Activated T-helper 1 cell treated with anti-CD3 and anti-CD28 coated beads, Interleukin-12 subunit alpha, Interleukin-12 subunit beta, Interleukin-2, Interleukin-4 antibody, amounts not matched to agents 30 ng/mL and 10 ng/mL and 1 ng/mL, durations not matched to agents 14 hours and 24 hours and 36 hours (primary cell): ENCODE results near the gene HOXB6. TPM values are rescaled to one million over a fixed set of nuclear protein-coding genes. Genes with fewer than 3 reads are reported as not detected.
A peak's percentile ranks its signal among the peaks of the same experiment; 100 is the strongest.

Experiments
- DNase-seq: peaks from one replicate; pipeline ENCODE4 v3.0.0; 2021; ENCODE audit warnings: low spot score
- H3K27ac Mint-ChIP-seq: one replicate; pipeline ENCODE4 v1.8.0; 2021; ENCODE audit warnings: mild to moderate bottlenecking, mixed read lengths
- H3K27me3 Mint-ChIP-seq: one replicate; pipeline ENCODE4 v1.8.0; 2022; ENCODE audit warnings: mild to moderate bottlenecking, moderate library complexity, mixed read lengths; ENCODE audit not compliant: insufficient read depth
- H3K36me3 Mint-ChIP-seq: one replicate; pipeline ENCODE4 v1.8.0; 2021; ENCODE audit warnings: low read depth, mixed read lengths
- H3K4me1 Mint-ChIP-seq: one replicate; pipeline ENCODE4 v1.8.0; 2021; ENCODE audit warnings: low read depth, mixed read lengths
- H3K4me3 Mint-ChIP-seq: one replicate; pipeline ENCODE4 v1.8.0; 2021; ENCODE audit warnings: mild to moderate bottlenecking, moderate library complexity, mixed read lengths
- H3K9me3 Mint-ChIP-seq: one replicate; pipeline ENCODE4 v1.8.0; 2021; ENCODE audit warnings: mixed read lengths
- intact Hi-C: fragments of 100-400 bp; cut with micrococcal nuclease; formaldehyde crosslinking; loops from one replicate; pipeline ENCODE4 v1.15.1; 2024
- total RNA-seq: library from RNA; stranded (reverse); gene quantifications from 2 replicates; pipeline ENCODE4 v1.2.3, GENCODE V29; 2022

Gene HOXB6
- total RNA-seq, 1 donor from 2014 or later = 0.99 TPM

GRCh38 chr17:48561884-48562810 is 42.6 kb downstream of the HOXB6 start:
- Mint-ChIP-seq H3K27ac (no peak overlapping the region), H3K4me1 (peaks cover 7% of the 10 kb centered on the region), H3K9me3 (no peaks in the 10 kb centered on the region), H3K27me3 (peaks cover 14% of the 10 kb centered on the region), H3K4me3 (no peak overlapping the region), H3K36me3 (peaks cover 8% of the 10 kb centered on the region)
- intact Hi-C loops = no loop called here
- DNase-seq = no peak

GRCh38 chr17:48559840-48560817 is 44.7 kb downstream of the HOXB6 start:
- H3K4me1 Mint-ChIP-seq = peaks cover 16% of the 10 kb centered on the region
- H3K36me3 Mint-ChIP-seq = peaks cover 14% of the 10 kb centered on the region
- H3K27me3 Mint-ChIP-seq = peaks cover 27% of the 10 kb centered on the region
- no peaks in the 10 kb centered on the region for H3K9me3 Mint-ChIP-seq
- no peak for DNase-seq
- intact Hi-C loops = no loop called here
- no peak overlapping the region for H3K4me3 Mint-ChIP-seq
- no peak overlapping the region for H3K27ac Mint-ChIP-seq

GRCh38 chr17:48559122-48559839 is 45.5 kb downstream of the HOXB6 start:
- Mint-ChIP-seq H3K4me3 (no peak overlapping the region), H3K27ac (no peak overlapping the region), H3K36me3 (peaks cover 11% of the 10 kb centered on the region), H3K27me3 (peaks cover 27% of the 10 kb centered on the region), H3K9me3 (no peaks in the 10 kb centered on the region), H3K4me1 (peaks cover 19% of the 10 kb centered on the region)
- intact Hi-C loops = no loop called here
- no peak for DNase-seq

- no peak overlapping the region for H3K4me3 Mint-ChIP-seq
- intact Hi-C loops = no loop called here
- H3K27me3 Mint-ChIP-seq = peaks cover 27% of the 10 kb centered on the region
- no peaks in the 10 kb centered on the region for H3K9me3 Mint-ChIP-seq
- peaks cover 19% of the 10 kb centered on the region for H3K4me1 Mint-ChIP-seq
- DNase-seq = no peak
- H3K36me3 Mint-ChIP-seq = peaks cover 11% of the 10 kb centered on the region
- no peak overlapping the region for H3K27ac Mint-ChIP-seq
Measured at GRCh38 chr17:48558831-48559121, 46.0 kb downstream of the HOXB6 start.

GRCh38 chr17:48558057-48558830 is 46.5 kb downstream of the HOXB6 start:
- no peaks in the 10 kb centered on the region for H3K9me3 Mint-ChIP-seq
- H3K4me1 Mint-ChIP-seq = peaks cover 19% of the 10 kb centered on the region
- intact Hi-C loops = no loop called here
- no peak for DNase-seq
- peaks cover 27% of the 10 kb centered on the region for H3K27me3 Mint-ChIP-seq
- H3K27ac Mint-ChIP-seq = no peak overlapping the region
- H3K4me3 Mint-ChIP-seq = no peak overlapping the region
- peaks cover 11% of the 10 kb centered on the region for H3K36me3 Mint-ChIP-seq

GRCh38 chr17:48556576-48557401 is 48.0 kb downstream of the HOXB6 start:
- no peak for DNase-seq
- H3K4me3 Mint-ChIP-seq = no peak overlapping the region
- H3K36me3 Mint-ChIP-seq = peaks cover 12% of the 10 kb centered on the region
- no peak overlapping the region for H3K27ac Mint-ChIP-seq
- no peaks in the 10 kb centered on the region for H3K9me3 Mint-ChIP-seq
- H3K27me3 Mint-ChIP-seq = peaks cover 26% of the 10 kb centered on the region
- intact Hi-C loops = no loop called here
- peaks cover 23% of the 10 kb centered on the region for H3K4me1 Mint-ChIP-seq

GRCh38 chr17:48556229-48556575 is 48.6 kb downstream of the HOXB6 start:
- Mint-ChIP-seq H3K9me3 (no peaks in the 10 kb centered on the region), H3K27me3 (peaks cover 26% of the 10 kb centered on the region), H3K36me3 (peaks cover 12% of the 10 kb centered on the region), H3K4me3 (no peak overlapping the region), H3K4me1 (peaks cover 20% of the 10 kb centered on the region), H3K27ac (no peak overlapping the region)
- intact Hi-C loops = no loop called here
- no peak for DNase-seq

GRCh38 chr17:48555258-48556228 is 49.2 kb downstream of the HOXB6 start:
- intact Hi-C loops = no loop called here
- no peak for DNase-seq
- Mint-ChIP-seq H3K27ac (peak overlapping the region; percentile 68), H3K4me1 (peaks cover 17% of the 10 kb centered on the region), H3K9me3 (no peaks in the 10 kb centered on the region), H3K27me3 (peaks cover 26% of the 10 kb centered on the region), H3K4me3 (peak overlapping the region; percentile 77), H3K36me3 (peaks cover 11% of the 10 kb centered on the region)

- no peak overlapping the region for H3K27ac Mint-ChIP-seq
- no peaks in the 10 kb centered on the region for H3K9me3 Mint-ChIP-seq
- H3K27me3 Mint-ChIP-seq = peaks cover 26% of the 10 kb centered on the region
- intact Hi-C loops = no loop called here
- peaks cover 23% of the 10 kb centered on the region for H3K4me1 Mint-ChIP-seq
- H3K4me3 Mint-ChIP-seq = peak overlapping the region; percentile 77
- DNase-seq = no peak
- H3K36me3 Mint-ChIP-seq = peaks cover 15% of the 10 kb centered on the region
Measured at GRCh38 chr17:48554412-48555257, 50.2 kb downstream of the HOXB6 start.

- Mint-ChIP-seq H3K4me3 (no peak overlapping the region), H3K27me3 (peaks cover 26% of the 10 kb centered on the region), H3K4me1 (peaks cover 23% of the 10 kb centered on the region), H3K27ac (no peak overlapping the region), H3K36me3 (peaks cover 16% of the 10 kb centered on the region), H3K9me3 (no peaks in the 10 kb centered on the region)
- DNase-seq = no peak
- intact Hi-C loops = no loop called here
Measured at GRCh38 chr17:48553826-48554225, 51.0 kb downstream of the HOXB6 start.
